ENCODE results near the gene EYA2.

DNA sequence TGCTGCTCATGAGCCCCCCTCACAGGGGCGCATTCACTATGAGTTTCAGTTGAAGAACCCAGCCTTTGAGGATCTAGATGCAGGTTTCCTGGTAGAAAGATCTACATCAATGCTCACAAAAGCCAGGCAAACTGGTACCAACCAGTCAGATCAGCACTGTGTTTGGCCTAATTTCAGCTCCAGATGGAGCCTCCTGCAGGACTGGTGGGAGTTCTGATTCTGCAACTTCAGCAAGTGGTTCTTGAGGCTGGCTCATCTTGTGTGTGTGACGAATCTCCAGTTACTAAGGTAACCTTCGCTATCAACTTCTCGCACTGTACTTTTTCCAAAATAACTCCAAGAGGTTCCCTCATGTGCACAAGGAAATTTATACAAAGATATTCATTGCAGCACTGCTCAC lies 343.1 kb downstream of the EYA2 start:
- TF ChIP-seq, protein P1, sequence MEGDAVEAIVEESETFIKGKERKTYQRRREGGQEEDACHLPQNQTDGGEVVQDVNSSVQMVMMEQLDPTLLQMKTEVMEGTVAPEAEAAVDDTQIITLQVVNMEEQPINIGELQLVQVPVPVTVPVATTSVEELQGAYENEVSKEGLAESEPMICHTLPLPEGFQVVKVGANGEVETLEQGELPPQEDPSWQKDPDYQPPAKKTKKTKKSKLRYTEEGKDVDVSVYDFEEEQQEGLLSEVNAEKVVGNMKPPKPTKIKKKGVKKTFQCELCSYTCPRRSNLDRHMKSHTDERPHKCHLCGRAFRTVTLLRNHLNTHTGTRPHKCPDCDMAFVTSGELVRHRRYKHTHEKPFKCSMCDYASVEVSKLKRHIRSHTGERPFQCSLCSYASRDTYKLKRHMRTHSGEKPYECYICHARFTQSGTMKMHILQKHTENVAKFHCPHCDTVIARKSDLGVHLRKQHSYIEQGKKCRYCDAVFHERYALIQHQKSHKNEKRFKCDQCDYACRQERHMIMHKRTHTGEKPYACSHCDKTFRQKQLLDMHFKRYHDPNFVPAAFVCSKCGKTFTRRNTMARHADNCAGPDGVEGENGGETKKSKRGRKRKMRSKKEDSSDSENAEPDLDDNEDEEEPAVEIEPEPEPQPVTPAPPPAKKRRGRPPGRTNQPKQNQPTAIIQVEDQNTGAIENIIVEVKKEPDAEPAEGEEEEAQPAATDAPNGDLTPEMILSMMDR (IDR thresholded peaks at IDR 0.05 in 4 of 5, conservative IDR thresholded peaks at IDR 0.05 in 1 of 5): no peak
- no peak for TF ChIP-seq POLR2A (IDR thresholded peaks at IDR 0.05)
